Transverse colon (tissue), 4 donors: ENCODE measurements around the gene DNAH3.

Experiments
- CTCF ChIP-seq, 5 experiments: fragments of 200-600 bp in 3 of 5; fragments of 450-650 bp in 2 of 5; sonication (generic) in 3 of 5; IDR thresholded peaks; 1 replicate in 2 of 5; 2 replicates in 3 of 5; pipeline ENCODE4 v1.5.1; 2016 to 2017; ENCODE audit warnings: antibody characterized with exemption in 5 of 5, inconsistent platforms in 3 of 5, mild to moderate bottlenecking in 2 of 5, moderate library complexity in 1 of 5
- EP300 ChIP-seq: sonication (generic); formaldehyde crosslinking; IDR thresholded peaks from one replicate; pipeline ENCODE4 v1.6.1; 2017; ENCODE audit warnings: antibody characterized with exemption, low read depth
- POLR2A ChIP-seq: fragments of 450-650 bp; IDR thresholded peaks from one replicate; pipeline ENCODE4 v1.6.1; 2016; ENCODE audit warnings: antibody characterized with exemption, mild to moderate bottlenecking, moderate library complexity
- POLR2AphosphoS5 ChIP-seq, 3 donors: sonication (generic); formaldehyde crosslinking; IDR thresholded peaks; one replicate each; pipeline ENCODE4 v1.6.1; 2016; ENCODE audit warnings: antibody characterized with exemption in 3 of 3

- TF ChIP-seq CTCF (IDR thresholded peaks at IDR 0.05) (no peak), POLR2AphosphoS5 (IDR thresholded peaks at IDR 0.05) (no peak), POLR2A (no peak), EP300 (no peak)
Measured at GRCh38 chr16:20902426-20902825, 248.2 kb downstream of the DNAH3 start.
